WTC11 (cell line): ENCODE results near the gene FOLR2.
"Not testable (repeated sequence)": the region's sequence is repeated elsewhere in the genome, so short reads cannot be mapped to it uniquely, and the experiment has no call there.

ENCODE experiments used
- ARID4B ChIP-seq: sonication (generic); formaldehyde crosslinking; IDR thresholded peaks from 2 replicates; pipeline ENCODE4 v1.8.0; 2023; ENCODE audit warnings: missing genetic modification reagents, mild to moderate bottlenecking, borderline replicate concordance
- CTCF ChIP-seq: fragments of 200-600 bp; IDR thresholded peaks from 2 replicates; pipeline ENCODE4 v1.8.0; 2022; ENCODE audit warnings: antibody characterized with exemption
- ESRRA ChIP-seq: sonication (generic); formaldehyde crosslinking; IDR thresholded peaks from 2 replicates; pipeline ENCODE4 v1.8.1; 2022; ENCODE audit warnings: mild to moderate bottlenecking, missing genetic modification reagents, borderline replicate concordance
- FOXP4 ChIP-seq: sonication (generic); formaldehyde crosslinking; IDR thresholded peaks from 2 replicates; pipeline ENCODE4 v1.8.0; 2022; ENCODE audit warnings: mild to moderate bottlenecking, missing genetic modification reagents
- PRDM15 ChIP-seq: sonication (generic); formaldehyde crosslinking; IDR thresholded peaks from 2 replicates; pipeline ENCODE4 v1.8.0; 2022; ENCODE audit warnings: missing genetic modification reagents
- ZBTB43 ChIP-seq: sonication (generic); formaldehyde crosslinking; IDR thresholded peaks from 2 replicates; pipeline ENCODE4 v1.8.1; 2023; ENCODE audit warnings: mild to moderate bottlenecking, missing genetic modification reagents
- ZNF121 ChIP-seq: sonication (generic); formaldehyde crosslinking; IDR thresholded peaks from 2 replicates; pipeline ENCODE4 v1.8.0; 2023; ENCODE audit warnings: missing genetic modification reagents
- ZNF232 ChIP-seq: sonication (generic); formaldehyde crosslinking; IDR thresholded peaks from 2 replicates; pipeline ENCODE4 v1.8.0; 2022; ENCODE audit warnings: mild to moderate bottlenecking, missing genetic modification reagents
- ZNF317 ChIP-seq: sonication (generic); formaldehyde crosslinking; IDR thresholded peaks from 2 replicates; pipeline ENCODE4 v1.8.1; 2023; ENCODE audit warnings: low read depth, mild to moderate bottlenecking, moderate library complexity, missing genetic modification reagents, borderline replicate concordance

GRCh38 chr11:72266960-72267359 is 50.4 kb downstream of the FOLR2 start:
- TF ChIP-seq CTCF; PRDM15 (CRISPR knock-in tag); ARID4B (CRISPR knock-in tag); ZBTB43 (CRISPR knock-in tag); ZNF232 (CRISPR knock-in tag); ESRRA (CRISPR knock-in tag); FOXP4 (CRISPR knock-in tag); ZNF121; ZNF317 (CRISPR knock-in tag): not testable (repeated sequence)
